ENCODE measurements around the gene COL6A1. TPM values are rescaled to one million over a fixed set of nuclear protein-coding genes. Genes with fewer than 3 reads are reported as not detected.
"Not testable (repeated sequence)": the region's sequence is repeated elsewhere in the genome, so short reads cannot be mapped to it uniquely, and the experiment has no call there.

COL6A1 gene
- total RNA-seq, 1 donor from 2014 or later: 12.9 TPM

GRCh38 chr21:45972716-45973474 is 8.7 kb upstream of the COL6A1 start:
- DNase-seq (ENCODE audit: low read depth) (no peak), FAIRE-seq (no peak)
- H3K4me3 ChIP-seq (ENCODE audit: low read depth, low read length): no peak overlapping the region
- H3K27me3 ChIP-seq (ENCODE audit: control insufficient read depth, insufficient read depth, low read length): peaks cover 6% of the 10 kb centered on the region
- no peaks in the 10 kb centered on the region for H3K36me3 ChIP-seq (ENCODE audit: control insufficient read depth, insufficient read depth, low read length)
- TF ChIP-seq CTCF (IDR thresholded peaks at IDR 0.05; ENCODE audit: insufficient read depth, low read length, severe bottlenecking): no peak

GRCh38 chr21:45973475-45974072 is 8.0 kb upstream of the COL6A1 start:
- FAIRE-seq (no peak), DNase-seq (ENCODE audit: low read depth) (peak; percentile 7)
- Histone ChIP-seq H3K4me3 (ENCODE audit: low read depth, low read length) (peak overlapping the region; percentile 36), H3K27me3 (ENCODE audit: control insufficient read depth, insufficient read depth, low read length) (peaks cover 6% of the 10 kb centered on the region), H3K36me3 (ENCODE audit: control insufficient read depth, insufficient read depth, low read length) (no peaks in the 10 kb centered on the region)
- peak; percentile 69 for TF ChIP-seq CTCF (IDR thresholded peaks at IDR 0.05; ENCODE audit: insufficient read depth, low read length, severe bottlenecking)

DNA sequence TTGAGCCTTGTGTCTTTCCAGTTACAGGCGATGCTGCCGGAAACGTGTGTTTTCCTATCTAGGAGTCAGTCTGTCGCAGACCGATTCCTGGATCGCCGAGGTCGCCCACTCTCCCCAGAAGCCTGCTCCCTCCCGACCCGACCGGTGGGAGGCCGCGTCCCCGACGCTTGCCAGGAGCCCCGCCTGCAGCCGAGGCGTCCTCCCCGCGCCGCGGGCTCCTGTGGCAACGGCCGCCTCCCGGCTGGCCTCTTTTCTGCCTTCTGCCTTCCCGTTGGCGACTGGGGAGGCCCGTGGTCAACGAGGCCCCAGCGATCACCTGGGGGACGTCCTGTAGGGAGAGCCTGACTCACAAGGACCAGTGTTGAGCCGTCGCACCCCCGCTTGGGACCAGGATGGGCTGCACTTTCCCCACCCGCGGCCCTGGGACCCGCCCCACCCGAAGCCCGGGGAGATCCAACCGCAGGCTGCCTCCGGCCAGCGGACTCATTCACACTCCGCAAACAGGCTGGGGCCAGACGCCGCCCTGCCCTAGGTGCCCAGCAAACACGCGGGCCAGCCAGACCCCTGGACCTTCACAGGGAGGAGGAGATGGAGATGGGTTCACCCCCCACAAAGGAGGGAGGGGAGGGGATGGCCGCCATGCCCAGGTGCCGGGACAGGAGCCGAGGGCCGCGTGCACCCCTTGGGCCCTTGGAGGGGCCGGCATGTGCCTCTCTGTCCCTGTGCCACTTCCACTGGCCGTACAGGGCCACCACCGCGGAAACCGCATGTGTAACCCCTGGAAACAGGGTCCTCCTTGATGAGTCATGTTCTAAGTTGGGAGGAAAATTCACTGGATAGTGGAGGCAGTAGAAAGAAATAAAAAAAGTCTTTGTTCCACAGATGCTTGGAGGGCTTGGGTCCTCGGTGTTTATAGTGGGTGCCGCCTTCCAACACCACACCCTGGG is 7.2 kb upstream of the COL6A1 start:
- peaks cover 6% of the 10 kb centered on the region for H3K27me3 ChIP-seq (ENCODE audit: control insufficient read depth, insufficient read depth, low read length)
- TF ChIP-seq CTCF (IDR thresholded peaks at IDR 0.05; ENCODE audit: insufficient read depth, low read length, severe bottlenecking): no peak
- no peaks in the 10 kb centered on the region for H3K36me3 ChIP-seq (ENCODE audit: control insufficient read depth, insufficient read depth, low read length)
- peak overlapping the region; percentile 36 for H3K4me3 ChIP-seq (ENCODE audit: low read depth, low read length)
- FAIRE-seq (no peak), DNase-seq (ENCODE audit: low read depth) (no peak)

GRCh38 chr21:45975020-45975666 is 6.4 kb upstream of the COL6A1 start:
- Histone ChIP-seq H3K4me3 (ENCODE audit: low read depth, low read length) (no peak overlapping the region), H3K27me3 (ENCODE audit: control insufficient read depth, insufficient read depth, low read length) (peaks cover 6% of the 10 kb centered on the region), H3K36me3 (ENCODE audit: control insufficient read depth, insufficient read depth, low read length) (no peaks in the 10 kb centered on the region)
- no peak for FAIRE-seq
- DNase-seq (ENCODE audit: low read depth): no peak
- no peak for TF ChIP-seq CTCF (IDR thresholded peaks at IDR 0.05; ENCODE audit: insufficient read depth, low read length, severe bottlenecking)

DNA sequence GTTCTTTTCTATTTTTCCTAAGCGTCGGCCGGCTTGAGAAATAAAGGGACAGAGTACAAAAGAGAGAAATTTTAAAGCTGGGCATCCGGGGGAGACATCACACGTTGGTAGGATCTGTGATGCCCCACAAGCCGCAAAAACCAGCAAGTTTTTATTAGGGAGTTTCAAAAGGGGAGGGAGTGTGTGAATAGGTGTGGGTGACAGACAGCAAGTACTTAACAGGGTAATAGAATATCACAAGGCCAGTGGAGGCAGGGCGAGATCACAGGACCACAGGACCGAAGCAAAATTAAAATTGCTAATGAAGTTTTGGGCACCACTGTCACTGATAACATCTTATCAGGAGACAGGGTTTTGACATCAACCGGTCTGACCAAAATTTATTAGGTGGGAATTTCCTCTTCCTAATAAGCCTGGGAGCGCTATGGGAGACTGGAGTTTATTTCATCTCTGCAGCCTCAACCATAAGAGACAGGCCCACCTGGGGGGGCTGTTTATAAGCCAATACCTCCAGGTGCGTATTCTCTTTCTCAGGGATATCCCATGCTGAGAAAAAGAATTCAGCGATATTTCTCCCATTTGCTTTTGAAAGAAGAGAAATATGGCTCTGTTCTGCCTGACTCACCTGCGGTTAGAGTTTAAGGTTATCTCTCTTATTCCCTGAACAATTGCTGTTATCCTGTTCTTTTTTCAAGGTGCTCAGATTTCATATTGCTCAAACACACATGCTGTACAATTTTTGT is 5.7 kb upstream of the COL6A1 start:
- FAIRE-seq; H3K27me3 ChIP-seq (ENCODE audit: control insufficient read depth, insufficient read depth, low read length); H3K36me3 ChIP-seq (ENCODE audit: control insufficient read depth, insufficient read depth, low read length); DNase-seq (ENCODE audit: low read depth); H3K4me3 ChIP-seq (ENCODE audit: low read depth, low read length): not testable (repeated sequence)

Data from bronchial epithelial cell (primary cell).